Suprapubic skin (tissue), 4 donors: ENCODE data around the gene MED13L.

Source experiments
- POLR2A ChIP-seq, 2 donors: fragments of 450-650 bp; IDR thresholded peaks; one replicate each; pipeline ENCODE4 v1.6.1; 2017; ENCODE audit warnings: antibody characterized with exemption in 2 of 2, mild to moderate bottlenecking in 2 of 2, moderate library complexity in 2 of 2
- POLR2AphosphoS5 ChIP-seq, 3 donors: sonication (generic); formaldehyde crosslinking; IDR thresholded peaks; one replicate each; pipeline ENCODE4 v1.6.1; 2017; ENCODE audit warnings: antibody characterized with exemption in 3 of 3
- TF ChIP-seq, protein P1 (sequence below), 2 donors: fragments of 200-600 bp in 1 of 2; fragments of 450-650 bp in 1 of 2; sonication (generic) in 1 of 2; IDR thresholded peaks; one replicate each; pipeline ENCODE4 v1.5.1; 2016 to 2019; ENCODE audit warnings: antibody characterized with exemption in 2 of 2, mild to moderate bottlenecking in 1 of 2, moderate library complexity in 1 of 2

DNA sequence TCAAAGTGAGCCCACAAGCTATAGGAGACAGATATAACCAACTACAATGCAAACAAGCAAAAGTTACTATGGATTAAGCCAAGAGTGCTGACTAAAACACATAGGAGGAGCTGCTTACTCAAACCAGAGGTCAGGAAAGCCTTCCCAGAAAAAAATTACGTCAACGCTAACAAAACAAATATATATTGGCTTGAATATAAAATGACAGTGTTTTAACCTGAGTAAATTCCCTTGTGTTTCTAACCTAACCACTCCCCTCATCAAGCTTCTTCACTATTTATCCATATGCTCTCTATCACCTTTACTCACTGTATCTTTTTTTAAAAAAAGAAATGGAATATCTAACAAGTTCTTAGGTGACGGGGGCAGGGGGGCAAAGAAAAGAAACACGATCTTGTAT lies 115.9 kb downstream of the MED13L start:
- TF ChIP-seq, protein P1, sequence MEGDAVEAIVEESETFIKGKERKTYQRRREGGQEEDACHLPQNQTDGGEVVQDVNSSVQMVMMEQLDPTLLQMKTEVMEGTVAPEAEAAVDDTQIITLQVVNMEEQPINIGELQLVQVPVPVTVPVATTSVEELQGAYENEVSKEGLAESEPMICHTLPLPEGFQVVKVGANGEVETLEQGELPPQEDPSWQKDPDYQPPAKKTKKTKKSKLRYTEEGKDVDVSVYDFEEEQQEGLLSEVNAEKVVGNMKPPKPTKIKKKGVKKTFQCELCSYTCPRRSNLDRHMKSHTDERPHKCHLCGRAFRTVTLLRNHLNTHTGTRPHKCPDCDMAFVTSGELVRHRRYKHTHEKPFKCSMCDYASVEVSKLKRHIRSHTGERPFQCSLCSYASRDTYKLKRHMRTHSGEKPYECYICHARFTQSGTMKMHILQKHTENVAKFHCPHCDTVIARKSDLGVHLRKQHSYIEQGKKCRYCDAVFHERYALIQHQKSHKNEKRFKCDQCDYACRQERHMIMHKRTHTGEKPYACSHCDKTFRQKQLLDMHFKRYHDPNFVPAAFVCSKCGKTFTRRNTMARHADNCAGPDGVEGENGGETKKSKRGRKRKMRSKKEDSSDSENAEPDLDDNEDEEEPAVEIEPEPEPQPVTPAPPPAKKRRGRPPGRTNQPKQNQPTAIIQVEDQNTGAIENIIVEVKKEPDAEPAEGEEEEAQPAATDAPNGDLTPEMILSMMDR (IDR thresholded peaks at IDR 0.05): no peak
- TF ChIP-seq POLR2A (IDR thresholded peaks at IDR 0.05) (no peak), POLR2AphosphoS5 (IDR thresholded peaks at IDR 0.05) (no peak)
